HepG2 (cell line): ENCODE measurements around the gene COQ8A. TPM values are rescaled to one million over a fixed set of nuclear protein-coding genes. Genes with fewer than 3 reads are reported as not detected.

Experiments used
- BCLAF1 ChIP-seq: fragments of 450-650 bp; IDR thresholded peaks from 2 replicates; pipeline ENCODE4 v1.6.1; 2017; ENCODE audit warnings: mild to moderate bottlenecking
- FUBP1 ChIP-seq: sonication (generic); formaldehyde crosslinking; IDR thresholded peaks from 2 replicates; pipeline ENCODE4 v1.5.1; 2020; ENCODE audit warnings: missing genetic modification reagents, mild to moderate bottlenecking, borderline replicate concordance
- MYPOP ChIP-seq: sonication (generic); formaldehyde crosslinking; IDR thresholded peaks from 2 replicates; pipeline ENCODE4 v1.8.1; 2023; ENCODE audit warnings: mild to moderate bottlenecking, moderate library complexity, missing genetic modification reagents
- TCF7L2 ChIP-seq: IDR thresholded peaks from 2 replicates; pipeline ENCODE4 v1.6.1; 2011; ENCODE audit warnings: mild to moderate bottlenecking, low read depth, low read length, moderate library complexity
- THAP11 ChIP-seq: IDR thresholded peaks from 2 replicates; pipeline ENCODE4 v1.6.1; 2016; ENCODE audit warnings: missing biosample characterization, missing genetic modification reagents
- THAP8 ChIP-seq: sonication (generic); formaldehyde crosslinking; IDR thresholded peaks from 2 replicates; pipeline ENCODE4 v1.5.1; 2020; ENCODE audit warnings: missing genetic modification reagents, mild to moderate bottlenecking, borderline replicate concordance
- ZNF230 ChIP-seq: sonication (generic); formaldehyde crosslinking; IDR thresholded peaks from 2 replicates; pipeline ENCODE4 v1.4.0; 2020; ENCODE audit warnings: mild to moderate bottlenecking, missing genetic modification reagents
- ZNF407 ChIP-seq: sonication (generic); formaldehyde crosslinking; IDR thresholded peaks from one replicate; pipeline ENCODE4 v1.5.1; 2020; ENCODE audit warnings: mild to moderate bottlenecking, missing genetic modification reagents; ENCODE audit errors: not compliant biosample characterization
- ZNF510 ChIP-seq: sonication (generic); formaldehyde crosslinking; IDR thresholded peaks from 2 replicates; pipeline ENCODE4 v1.4.0; 2020; ENCODE audit warnings: low read depth, mild to moderate bottlenecking, missing genetic modification reagents
- ZNF644 ChIP-seq: IDR thresholded peaks from 2 replicates; pipeline ENCODE4 v1.6.1; 2016; ENCODE audit warnings: low read depth
- ZNF704 ChIP-seq: sonication (generic); formaldehyde crosslinking; IDR thresholded peaks from 2 replicates; pipeline ENCODE4 v1.8.1; 2023; ENCODE audit warnings: mild to moderate bottlenecking, inconsistent platforms, moderate library complexity, missing genetic modification reagents, borderline replicate concordance
- polyA plus RNA-seq, 8 experiments: library from polyadenylated mRNA; depleted of rRNA in 3 of 8; stranded (reverse) in 7 of 8; unstranded in 1 of 8; fragments of >200 nt; fragmentation: Illumina TruSeq in 4 of 8; extraction: Trizol in 4 of 8; gene quantifications; 2 replicates each; pipeline versions ENCODE4 v1.2.1 to v1.2.3, GENCODE V29; 2011 to 2016; ENCODE audit warnings: low read depth in 4 of 8, missing spikeins in 1 of 8, mixed read lengths in 1 of 8; ENCODE audit not compliant: insufficient read depth in 1 of 8
- total RNA-seq, 5 experiments: library from RNA; depleted of rRNA; stranded (reverse); fragments of >200 nt; fragmentation: Illumina TruSeq; extraction: Trizol; gene quantifications; 2 replicates each; pipeline ENCODE4 v1.2.3, GENCODE V29; 2016; ENCODE audit warnings: low read depth in 1 of 5

Gene COQ8A
- total and polyA plus RNA-seq, 2 of the 13 experiments (the other 11 are each of a cell fraction or from before 2014, with no cell fraction given) = 60.4 to 88.7 TPM

GRCh38 chr1:226919587-226919986 is 20.5 kb upstream of the COQ8A start (continued):
- TF ChIP-seq MYPOP (CRISPR knock-in tag) (no peak), ZNF644 (CRISPR knock-in tag) (no peak), ZNF704 (CRISPR knock-in tag) (no peak), TCF7L2 (no peak), ZNF510 (CRISPR knock-in tag) (no peak), BCLAF1 (no peak), ZNF230 (no peak), THAP8 (CRISPR knock-in tag) (no peak), ZNF407 (CRISPR knock-in tag) (no peak), FUBP1 (CRISPR knock-in tag) (no peak), THAP11 (no peak)
